Measurements from ENCODE around the gene C19orf81.

C19orf81 gene

DNA sequence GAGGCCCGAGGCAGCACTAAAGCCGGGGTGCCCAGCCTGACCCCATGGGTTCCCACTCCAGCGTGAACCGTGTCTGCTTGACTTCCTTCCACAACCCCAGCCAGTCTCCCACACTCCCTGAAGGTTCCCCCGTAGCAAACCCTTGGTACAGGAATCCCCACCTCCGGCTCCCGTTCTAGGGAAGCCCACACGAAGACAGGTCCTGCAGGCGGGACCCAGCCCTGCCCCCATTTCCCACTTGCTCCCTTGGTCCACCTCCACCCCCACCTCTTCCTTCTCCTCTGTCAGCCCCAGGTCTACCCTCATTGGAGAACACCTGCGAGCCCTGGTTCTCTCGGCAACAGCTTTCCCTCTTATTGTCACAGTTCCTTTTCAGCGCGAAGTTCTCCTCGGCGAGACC lies 23.9 kb downstream of the C19orf81 start:
- H4K20me1 ChIP-seq (ENCODE audit: insufficient read depth, low read length) = no peaks in the 10 kb centered on the region
- TF ChIP-seq, protein P1, sequence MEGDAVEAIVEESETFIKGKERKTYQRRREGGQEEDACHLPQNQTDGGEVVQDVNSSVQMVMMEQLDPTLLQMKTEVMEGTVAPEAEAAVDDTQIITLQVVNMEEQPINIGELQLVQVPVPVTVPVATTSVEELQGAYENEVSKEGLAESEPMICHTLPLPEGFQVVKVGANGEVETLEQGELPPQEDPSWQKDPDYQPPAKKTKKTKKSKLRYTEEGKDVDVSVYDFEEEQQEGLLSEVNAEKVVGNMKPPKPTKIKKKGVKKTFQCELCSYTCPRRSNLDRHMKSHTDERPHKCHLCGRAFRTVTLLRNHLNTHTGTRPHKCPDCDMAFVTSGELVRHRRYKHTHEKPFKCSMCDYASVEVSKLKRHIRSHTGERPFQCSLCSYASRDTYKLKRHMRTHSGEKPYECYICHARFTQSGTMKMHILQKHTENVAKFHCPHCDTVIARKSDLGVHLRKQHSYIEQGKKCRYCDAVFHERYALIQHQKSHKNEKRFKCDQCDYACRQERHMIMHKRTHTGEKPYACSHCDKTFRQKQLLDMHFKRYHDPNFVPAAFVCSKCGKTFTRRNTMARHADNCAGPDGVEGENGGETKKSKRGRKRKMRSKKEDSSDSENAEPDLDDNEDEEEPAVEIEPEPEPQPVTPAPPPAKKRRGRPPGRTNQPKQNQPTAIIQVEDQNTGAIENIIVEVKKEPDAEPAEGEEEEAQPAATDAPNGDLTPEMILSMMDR (IDR thresholded peaks at IDR 0.05; ENCODE audit: low read length) = no peak
- no peak for TF ChIP-seq EZH2 (IDR thresholded peaks at IDR 0.05; ENCODE audit: borderline replicate concordance, low read length)
- H2AFZ ChIP-seq (ENCODE audit: low read length) = no peak overlapping the region
- no peaks in the 10 kb centered on the region for H3K9me2 ChIP-seq (ENCODE audit: low read depth, low read length)
- no peaks in the 10 kb centered on the region for H3K36me3 ChIP-seq (ENCODE audit: insufficient read depth, low read length)
- no peak overlapping the region for H3K27ac ChIP-seq (ENCODE audit: low read depth, low read length, poor library complexity, severe bottlenecking)
- no peaks in the 10 kb centered on the region for H3K27me3 ChIP-seq (ENCODE audit: insufficient read depth, low read length)
- no peak overlapping the region for H3K4me3 ChIP-seq (ENCODE audit: low read depth, low read length, poor library complexity, severe bottlenecking)
- H3K9me3 ChIP-seq (ENCODE audit: low read length) = no peaks in the 10 kb centered on the region
- no peak overlapping the region for H3K4me2 ChIP-seq (ENCODE audit: low read length)
- H3F3A ChIP-seq (ENCODE audit: insufficient read depth, low read length) = no peaks in the 10 kb centered on the region
- no peaks in the 10 kb centered on the region for H3K79me2 ChIP-seq (ENCODE audit: insufficient read depth, low read length)
- no peak overlapping the region for H3K9ac ChIP-seq (ENCODE audit: low read length)
- no peaks in the 10 kb centered on the region for H3K4me1 ChIP-seq (ENCODE audit: insufficient read depth, low read length, severe bottlenecking)

DNA sequence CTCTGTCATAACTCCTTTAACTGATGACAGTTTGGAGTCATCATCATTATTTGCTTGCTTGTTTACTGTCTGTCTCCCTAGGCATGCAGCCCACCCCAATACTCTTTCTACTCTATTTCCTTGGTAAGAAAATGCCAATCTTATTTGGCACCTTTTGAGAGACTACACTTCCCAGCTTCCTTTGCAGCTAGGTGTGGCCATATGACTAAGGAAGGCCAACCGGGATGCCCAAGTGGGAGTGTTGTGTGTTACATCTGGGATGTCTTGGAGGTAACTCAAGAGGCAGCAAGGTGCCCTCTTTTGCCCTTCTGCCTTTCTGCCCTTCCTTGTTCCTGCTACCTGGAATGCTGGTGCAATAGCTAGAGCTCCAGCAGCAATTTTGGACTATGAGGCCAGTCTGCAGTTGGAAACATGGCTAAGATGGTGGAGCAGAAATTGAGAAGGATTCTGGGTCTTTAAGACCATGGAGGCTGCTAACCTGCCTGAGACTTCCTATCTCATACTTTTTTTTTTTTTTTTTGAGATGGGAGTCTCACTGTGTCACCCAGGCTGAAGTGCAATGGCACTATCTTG lies 27.5 kb downstream of the C19orf81 start:
- Histone ChIP-seq H3K27me3 (ENCODE audit: insufficient read depth, low read length) (no peaks in the 10 kb centered on the region), H3K27ac (ENCODE audit: low read depth, low read length, poor library complexity, severe bottlenecking) (no peak overlapping the region), H3K4me1 (ENCODE audit: insufficient read depth, low read length, severe bottlenecking) (no peaks in the 10 kb centered on the region), H4K20me1 (ENCODE audit: insufficient read depth, low read length) (no peaks in the 10 kb centered on the region), H3K9me2 (ENCODE audit: low read depth, low read length) (no peaks in the 10 kb centered on the region), H2AFZ (ENCODE audit: low read length) (no peak overlapping the region), H3K4me2 (ENCODE audit: low read length) (no peak overlapping the region), H3K9ac (ENCODE audit: low read length) (no peak overlapping the region), H3K79me2 (ENCODE audit: insufficient read depth, low read length) (no peaks in the 10 kb centered on the region), H3F3A (ENCODE audit: insufficient read depth, low read length) (no peaks in the 10 kb centered on the region), H3K4me3 (ENCODE audit: low read depth, low read length, poor library complexity, severe bottlenecking) (no peak overlapping the region), H3K9me3 (ENCODE audit: low read length) (no peaks in the 10 kb centered on the region), H3K36me3 (ENCODE audit: insufficient read depth, low read length) (no peaks in the 10 kb centered on the region)
- no peak for TF ChIP-seq EZH2 (IDR thresholded peaks at IDR 0.05; ENCODE audit: borderline replicate concordance, low read length)
- TF ChIP-seq, protein P1 (IDR thresholded peaks at IDR 0.05; ENCODE audit: low read length) = no peak

DNA sequence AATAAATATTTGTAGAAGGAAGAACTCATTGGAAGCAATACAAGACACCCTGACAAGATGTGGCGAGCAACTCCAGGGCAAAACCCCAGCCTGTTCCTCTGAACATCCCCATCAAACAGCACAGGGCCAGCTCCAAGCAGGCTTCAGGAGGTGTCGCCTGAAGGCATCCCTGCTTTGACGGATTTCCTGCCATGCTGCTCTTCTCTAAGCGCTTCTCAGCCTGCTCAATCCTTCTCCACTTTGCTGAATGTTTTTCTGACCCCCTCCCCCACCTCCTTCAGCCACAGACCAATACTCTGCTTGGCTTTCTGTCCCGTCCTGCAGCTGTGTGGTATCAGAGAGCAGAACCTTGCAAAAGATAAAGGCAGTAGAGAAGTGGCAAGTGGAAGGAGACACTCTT lies 28.4 kb downstream of the C19orf81 start:
- no peak for TF ChIP-seq EZH2 (IDR thresholded peaks at IDR 0.05; ENCODE audit: borderline replicate concordance, low read length)
- TF ChIP-seq, protein P1 (IDR thresholded peaks at IDR 0.05; ENCODE audit: low read length) = no peak
- Histone ChIP-seq H3K4me3 (ENCODE audit: low read depth, low read length, poor library complexity, severe bottlenecking) (no peak overlapping the region), H3K9me3 (ENCODE audit: low read length) (no peaks in the 10 kb centered on the region), H3K4me2 (ENCODE audit: low read length) (no peak overlapping the region), H3K36me3 (ENCODE audit: insufficient read depth, low read length) (no peaks in the 10 kb centered on the region), H3K9me2 (ENCODE audit: low read depth, low read length) (no peaks in the 10 kb centered on the region), H3K27me3 (ENCODE audit: insufficient read depth, low read length) (no peaks in the 10 kb centered on the region), H2AFZ (ENCODE audit: low read length) (no peak overlapping the region), H3K4me1 (ENCODE audit: insufficient read depth, low read length, severe bottlenecking) (no peaks in the 10 kb centered on the region), H3K27ac (ENCODE audit: low read depth, low read length, poor library complexity, severe bottlenecking) (no peak overlapping the region), H3F3A (ENCODE audit: insufficient read depth, low read length) (no peaks in the 10 kb centered on the region), H3K79me2 (ENCODE audit: insufficient read depth, low read length) (no peaks in the 10 kb centered on the region), H3K9ac (ENCODE audit: low read length) (no peak overlapping the region), H4K20me1 (ENCODE audit: insufficient read depth, low read length) (no peaks in the 10 kb centered on the region)
